Gastrocnemius medialis (tissue), 4 donors: ENCODE data around the gene MYO16.

Experiments used
- POLR2A ChIP-seq, 2 donors: fragments of 450-650 bp; IDR thresholded peaks; one replicate each; pipeline ENCODE4 v1.6.1; 2017; ENCODE audit warnings: antibody characterized with exemption in 2 of 2, mild to moderate bottlenecking in 2 of 2, moderate library complexity in 2 of 2
- TF ChIP-seq, protein P1 (sequence below), 5 experiments: fragments of 450-650 bp in 3 of 5; fragments of 200-600 bp in 2 of 5; sonication (generic) in 2 of 5; IDR thresholded peaks in 4 of 5; conservative IDR thresholded peaks in 1 of 5; 1 replicate in 4 of 5; 2 replicates in 1 of 5; pipeline ENCODE4 v1.5.1; 2016 to 2019; ENCODE audit warnings: antibody characterized with exemption in 5 of 5, mild to moderate bottlenecking in 3 of 5, moderate library complexity in 3 of 5

DNA sequence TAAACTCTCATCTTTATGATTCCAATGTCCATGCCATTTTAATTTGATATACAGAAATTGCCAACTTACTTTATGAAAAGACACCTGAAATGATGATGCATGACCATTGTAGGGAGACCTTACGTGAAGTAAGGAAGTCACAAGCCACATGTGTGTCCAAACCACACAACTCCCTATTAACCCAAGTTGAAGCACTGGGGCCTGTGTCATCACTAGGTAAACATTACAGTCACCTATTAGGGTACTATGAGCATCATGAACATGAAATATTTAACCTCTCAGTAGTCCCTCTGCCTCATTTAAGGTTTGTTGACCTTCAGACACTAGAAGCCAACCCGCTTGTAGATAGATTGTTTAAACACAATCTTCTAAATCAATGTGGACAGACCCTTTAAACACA, 580.1 kb downstream of the MYO16 start:
- no peak for TF ChIP-seq POLR2A (IDR thresholded peaks at IDR 0.05)
- TF ChIP-seq, protein P1, sequence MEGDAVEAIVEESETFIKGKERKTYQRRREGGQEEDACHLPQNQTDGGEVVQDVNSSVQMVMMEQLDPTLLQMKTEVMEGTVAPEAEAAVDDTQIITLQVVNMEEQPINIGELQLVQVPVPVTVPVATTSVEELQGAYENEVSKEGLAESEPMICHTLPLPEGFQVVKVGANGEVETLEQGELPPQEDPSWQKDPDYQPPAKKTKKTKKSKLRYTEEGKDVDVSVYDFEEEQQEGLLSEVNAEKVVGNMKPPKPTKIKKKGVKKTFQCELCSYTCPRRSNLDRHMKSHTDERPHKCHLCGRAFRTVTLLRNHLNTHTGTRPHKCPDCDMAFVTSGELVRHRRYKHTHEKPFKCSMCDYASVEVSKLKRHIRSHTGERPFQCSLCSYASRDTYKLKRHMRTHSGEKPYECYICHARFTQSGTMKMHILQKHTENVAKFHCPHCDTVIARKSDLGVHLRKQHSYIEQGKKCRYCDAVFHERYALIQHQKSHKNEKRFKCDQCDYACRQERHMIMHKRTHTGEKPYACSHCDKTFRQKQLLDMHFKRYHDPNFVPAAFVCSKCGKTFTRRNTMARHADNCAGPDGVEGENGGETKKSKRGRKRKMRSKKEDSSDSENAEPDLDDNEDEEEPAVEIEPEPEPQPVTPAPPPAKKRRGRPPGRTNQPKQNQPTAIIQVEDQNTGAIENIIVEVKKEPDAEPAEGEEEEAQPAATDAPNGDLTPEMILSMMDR (IDR thresholded peaks at IDR 0.05 in 4 of 5, conservative IDR thresholded peaks at IDR 0.05 in 1 of 5) = no peak
